Adrenal gland (tissue), 12 donors: ENCODE measurements around the gene GGNBP2. TPM values are rescaled to one million over a fixed set of nuclear protein-coding genes. Genes with fewer than 3 reads are reported as not detected.

Source experiments
- DNase-seq, 7 donors: peaks; one replicate each; pipeline ENCODE4 v3.0.0-alpha.2; 2019 to 2020
- H3K27ac ChIP-seq, 5 donors: fragments of 200-600 bp; sonication (generic) in 4 of 5; 1 replicate in 3 of 5; 2 replicates in 2 of 5; pipeline versions ENCODE4 v1.5.1 to v1.8.0; 2016 to 2020; ENCODE audit warnings: mild to moderate bottlenecking in 1 of 5
- H3K27me3 ChIP-seq: fragments of 200-600 bp; 2 replicates; pipeline ENCODE4 v1.8.0; 2021
- H3K36me3 ChIP-seq, 2 donors: fragments of 200-600 bp; replicated peaks in 1 of 2; 1 replicate in 1 of 2; 2 replicates in 1 of 2; pipeline versions ENCODE4 v1.5.1 to v1.8.0; 2018 to 2022
- H3K4me1 ChIP-seq, 2 donors: fragments of 200-600 bp; replicated peaks in 1 of 2; 1 replicate in 1 of 2; 2 replicates in 1 of 2; pipeline versions ENCODE4 v1.5.1 to v1.8.0; 2018 to 2021
- H3K4me3 ChIP-seq, 4 donors: fragments of 200-600 bp; sonication (generic) in 3 of 4; one replicate each; pipeline ENCODE4 v1.5.1; 2016 to 2018
- H3K9me3 ChIP-seq, 3 donors: fragments of 200-600 bp; sonication (generic) in 1 of 3; replicated peaks in 1 of 3; 1 replicate in 2 of 3; 2 replicates in 1 of 3; pipeline versions ENCODE4 v1.5.1 to v1.8.0; 2016 to 2021
- POLR2A ChIP-seq, 2 donors: fragments of 450-650 bp; IDR thresholded peaks; one replicate each; pipeline ENCODE4 v1.6.1; 2017; ENCODE audit warnings: antibody characterized with exemption in 2 of 2, mild to moderate bottlenecking in 2 of 2, moderate library complexity in 1 of 2
- WGBS, 4 donors: extraction: QIAGEN DNeasy Blood & Tissue Kit in 2 of 4; methylation state at CpG; one replicate each; pipeline versions ENCODE4 v1.1.5 to v1.1.7; 2013 to 2017; 5-methylcytosine and 5-hydroxymethylcytosine counted together
- intact Hi-C, 2 donors: fragments of 100-400 bp; cut with DNase I; formaldehyde crosslinking; loops; one replicate each; pipeline versions ENCODE4 v1.14.1 to v1.15.0; 2022 to 2023
- polyA plus RNA-seq, 3 donors: library from polyadenylated mRNA; stranded (reverse); fragments of 200-250 nt in 2 of 3; fragments of 350-450 nt in 1 of 3; fragmentation: Illumina TruSeq in 1 of 3; extraction: RNeasy Lipid Tissue Mini Kit (QIAGEN cat#74804) in 1 of 3; gene quantifications; one replicate each; pipeline ENCODE4 v1.2.3, GENCODE V29; 2013 to 2014
- total RNA-seq, 9 donors: library from RNA; depleted of rRNA in 4 of 9; stranded (reverse); fragments of >200 nt in 4 of 9; fragments of 120-200 nt in 1 of 9; fragmentation: NEBNext Ultra II Directional in 1 of 9; extraction: Animal tissue kit (Norgen Biotek cat#: 25700) in 1 of 9; gene quantifications; one replicate each; pipeline versions ENCODE4 v1.1.0 to v1.2.4, GENCODE V29; 2013 to 2023
- TF ChIP-seq, protein P1 (sequence below), 6 experiments: fragments of 450-650 bp in 4 of 6; fragments of 200-600 bp in 2 of 6; sonication (generic) in 1 of 6; IDR thresholded peaks; 1 replicate in 5 of 6; 2 replicates in 1 of 6; pipeline versions ENCODE4 v1.5.1 to v1.8.0; 2016 to 2021; ENCODE audit warnings: antibody characterized with exemption in 6 of 6, mild to moderate bottlenecking in 2 of 6, moderate library complexity in 1 of 6
- donor health status: healthy with polysubstance abuse.
- donor health status: Bipolar disorder and iron deficiency.
- donor health status: DM: yes; HTN: yes; CAD: no.
- donor health status: DM: no; HTN: no; CAD: no.
- donor health status: DM: no; HTN: no; CAD: no.
- donor health status: DM: yes; HTN: yes; CAD: no.

Gene GGNBP2
- total and polyA plus RNA-seq, 12 donors, result 30.4 to 87.3 (median 60.4) TPM

DNA sequence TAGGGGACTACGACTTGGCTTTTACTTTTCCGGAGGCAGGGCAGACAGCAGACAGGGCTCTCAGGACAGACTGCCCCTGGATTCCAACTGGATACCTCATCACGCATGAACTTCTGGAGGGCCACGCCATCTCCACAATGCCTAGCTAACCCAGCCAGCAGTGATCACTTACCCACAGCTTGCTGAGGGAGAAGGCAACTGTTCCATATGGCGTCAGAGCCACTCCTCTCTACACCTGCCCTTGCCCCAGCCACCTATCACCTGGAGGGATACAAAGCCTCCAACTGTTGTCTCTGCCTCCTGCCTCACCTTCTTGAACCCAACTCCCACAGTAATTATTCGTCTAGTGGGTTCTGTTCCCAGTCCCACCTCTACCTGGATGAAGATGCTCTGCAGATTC lies 18.8 kb upstream of the GGNBP2 start:
- WGBS, 4 donors, result 93 to 97% (median 95%) methylated on average over 6 of the region's 6 CpGs

DNA sequence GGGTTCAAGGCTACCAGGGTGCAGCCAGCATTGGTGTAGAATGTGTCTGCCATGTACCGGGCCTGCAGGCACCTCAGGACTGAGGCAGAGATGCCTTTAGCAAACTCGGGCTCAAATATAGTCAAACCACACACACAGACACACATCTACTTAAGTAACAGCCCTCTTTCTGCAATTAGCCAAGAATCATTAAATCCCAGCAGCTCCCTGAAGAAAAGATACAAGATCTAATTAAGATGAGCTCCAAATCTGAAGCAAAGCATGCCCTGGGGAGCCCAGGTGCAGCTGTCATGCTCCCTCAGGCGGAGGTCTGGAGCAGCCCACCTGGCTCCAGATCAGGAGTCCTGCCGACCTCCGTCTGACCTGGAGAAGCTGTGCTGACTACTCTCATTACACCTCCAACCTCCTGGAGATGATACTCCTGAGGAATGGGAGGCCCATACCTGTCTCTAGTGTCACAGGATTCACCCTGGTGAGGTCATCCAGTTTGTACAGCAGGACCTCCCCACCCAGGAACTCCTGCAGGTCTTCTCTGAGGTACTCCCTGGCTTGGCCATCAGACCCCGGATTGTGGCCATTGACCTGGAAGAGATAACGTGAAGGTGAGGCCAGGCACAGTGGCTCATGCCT lies 17.0 kb upstream of the GGNBP2 start:
- H3K27me3 ChIP-seq, result no peaks in the 10 kb centered on the region
- H3K4me1 ChIP-seq, result no peaks in the 10 kb centered on the region
- no peaks in the 10 kb centered on the region for H3K9me3 ChIP-seq
- H3K36me3 ChIP-seq, result peaks cover 0 to 60% of the 10 kb centered on the region in 2 donors
- H3K27ac ChIP-seq, result no peak overlapping the region
- intact Hi-C loops, result no loop called here
- TF ChIP-seq, protein P1, sequence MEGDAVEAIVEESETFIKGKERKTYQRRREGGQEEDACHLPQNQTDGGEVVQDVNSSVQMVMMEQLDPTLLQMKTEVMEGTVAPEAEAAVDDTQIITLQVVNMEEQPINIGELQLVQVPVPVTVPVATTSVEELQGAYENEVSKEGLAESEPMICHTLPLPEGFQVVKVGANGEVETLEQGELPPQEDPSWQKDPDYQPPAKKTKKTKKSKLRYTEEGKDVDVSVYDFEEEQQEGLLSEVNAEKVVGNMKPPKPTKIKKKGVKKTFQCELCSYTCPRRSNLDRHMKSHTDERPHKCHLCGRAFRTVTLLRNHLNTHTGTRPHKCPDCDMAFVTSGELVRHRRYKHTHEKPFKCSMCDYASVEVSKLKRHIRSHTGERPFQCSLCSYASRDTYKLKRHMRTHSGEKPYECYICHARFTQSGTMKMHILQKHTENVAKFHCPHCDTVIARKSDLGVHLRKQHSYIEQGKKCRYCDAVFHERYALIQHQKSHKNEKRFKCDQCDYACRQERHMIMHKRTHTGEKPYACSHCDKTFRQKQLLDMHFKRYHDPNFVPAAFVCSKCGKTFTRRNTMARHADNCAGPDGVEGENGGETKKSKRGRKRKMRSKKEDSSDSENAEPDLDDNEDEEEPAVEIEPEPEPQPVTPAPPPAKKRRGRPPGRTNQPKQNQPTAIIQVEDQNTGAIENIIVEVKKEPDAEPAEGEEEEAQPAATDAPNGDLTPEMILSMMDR (IDR thresholded peaks at IDR 0.05), result no peak
- no peak for TF ChIP-seq POLR2A (IDR thresholded peaks at IDR 0.05)
- no peak overlapping the region for H3K4me3 ChIP-seq
- 92 to 97% (median 95%) methylated on average over 5 to 7 of the region's 7 CpGs for WGBS, 4 donors
- DNase-seq, result peak in 2 of 7 donors; percentile 16 to 46

More for the DNA sequence above, 18.8 kb upstream of the GGNBP2 start:
- TF ChIP-seq POLR2A (IDR thresholded peaks at IDR 0.05), result no peak
- peak in 2 of 7 donors; percentile 3 to 30 for DNase-seq
- Histone ChIP-seq H3K36me3 (peaks cover 0 to 47% of the 10 kb centered on the region in 2 donors), H3K4me3 (no peak overlapping the region), H3K9me3 (no peaks in the 10 kb centered on the region), H3K27ac (no peak overlapping the region), H3K4me1 (no peaks in the 10 kb centered on the region), H3K27me3 (no peaks in the 10 kb centered on the region)
- intact Hi-C loops, result no loop called here

DNA sequence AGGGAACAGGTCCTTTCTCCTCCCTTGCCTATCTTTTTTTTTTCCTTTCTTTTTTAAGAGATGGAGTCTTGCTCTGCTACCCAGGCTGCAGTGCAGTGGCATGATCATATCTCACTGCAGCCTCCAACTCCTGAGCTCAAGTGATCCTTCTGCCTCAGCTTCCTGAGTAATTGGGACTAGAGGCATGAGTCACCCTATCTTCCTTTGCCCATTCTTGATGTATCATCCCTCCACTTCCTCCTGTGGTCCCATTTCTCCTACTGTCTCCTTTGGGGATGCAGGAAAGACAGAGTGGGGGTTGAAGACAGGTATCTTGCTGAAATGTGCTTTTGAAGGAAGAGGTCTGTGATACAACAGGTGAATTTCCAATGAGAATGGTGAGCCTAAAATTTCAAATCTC lies 15.6 kb upstream of the GGNBP2 start:
- TF ChIP-seq, protein P1 (IDR thresholded peaks at IDR 0.05), result no peak
- TF ChIP-seq POLR2A (IDR thresholded peaks at IDR 0.05), result no peak
- Histone ChIP-seq H3K36me3 (peaks cover 0 to 53% of the 10 kb centered on the region in 2 donors), H3K4me1 (peaks cover 0 to 6% of the 10 kb centered on the region in 2 donors), H3K27ac (no peak overlapping the region), H3K4me3 (no peak overlapping the region), H3K9me3 (no peaks in the 10 kb centered on the region), H3K27me3 (no peaks in the 10 kb centered on the region)
- DNase-seq, result no peak
- intact Hi-C loops, result no loop called here

DNA sequence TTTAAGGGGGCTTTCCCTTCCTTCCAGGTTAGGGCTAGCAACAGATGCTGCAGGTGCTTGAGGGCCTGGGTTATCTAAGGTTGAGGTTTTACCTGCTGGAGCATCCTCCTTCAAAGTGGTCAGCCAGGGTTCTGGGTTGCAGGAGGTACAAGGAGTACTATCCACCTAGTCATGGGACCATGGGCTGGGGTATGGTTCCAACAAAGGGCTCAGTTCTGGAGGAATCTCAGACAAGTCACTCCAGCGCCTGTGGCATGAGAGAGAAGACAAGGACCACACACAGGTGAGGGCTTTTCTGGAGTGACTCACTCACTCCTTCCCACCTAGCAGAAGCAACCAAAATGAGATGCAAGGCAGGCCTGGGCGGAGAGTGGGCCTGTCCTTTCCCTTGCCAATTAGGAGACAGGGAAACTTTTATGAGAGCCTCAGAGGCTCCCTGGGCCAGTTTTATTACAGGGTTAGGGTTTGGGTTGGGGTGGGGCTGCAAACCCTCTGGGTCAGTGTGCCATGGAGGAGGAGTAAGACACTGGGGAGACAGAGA lies 12.2 kb upstream of the GGNBP2 start:
- H3K4me3 ChIP-seq, result no peak overlapping the region
- TF ChIP-seq, protein P1 (IDR thresholded peaks at IDR 0.05), result no peak
- TF ChIP-seq POLR2A (IDR thresholded peaks at IDR 0.05), result no peak
- H3K9me3 ChIP-seq, result no peaks in the 10 kb centered on the region
- no peak overlapping the region for H3K27ac ChIP-seq
- H3K36me3 ChIP-seq, result peaks cover 0 to 21% of the 10 kb centered on the region in 2 donors
- 80 to 100% (median 92%) methylated on average over 1 to 2 of the region's 2 CpGs for whole genome bisulfite sequencing, 4 donors
- no peaks in the 10 kb centered on the region for H3K27me3 ChIP-seq
- H3K4me1 ChIP-seq, result peaks cover 7 to 13% of the 10 kb centered on the region in 2 donors
- intact Hi-C loops, result no loop called here
- DNase-seq, result peak in 1 of 7 donors; percentile 16
